WTC11 (cell line): ENCODE measurements around the gene ACVR1. TPM values are rescaled to one million over a fixed set of nuclear protein-coding genes. Genes with fewer than 3 reads are reported as not detected.

Experiments
- ATAC-seq: fragments of 200-7000 bp; cut with Tn5 transposase; 2 replicates; pipeline ENCODE4 v1.10.0; 2021; ENCODE audit warnings: mild to moderate bottlenecking, moderate library complexity
- CTCF ChIA-PET: fragments of 300-600 bp; sonication (Branson Sonifier 250); formaldehyde crosslinking; loops from one replicate; lab custom pipeline; 2021; ENCODE audit warnings: antibody characterized with exemption; lab: Charles Lee
- POLR2A ChIA-PET: fragments of 350-600 bp; sonication (Branson Sonifier 250); formaldehyde crosslinking; loops from one replicate; lab custom pipeline; 2021; ENCODE audit warnings: antibody characterized with exemption; lab: Charles Lee
- DNase-seq: peaks from one replicate; pipeline ENCODE4 v3.0.0; 2021; ENCODE audit warnings: low spot score
- H3K27ac Mint-ChIP-seq: 2 replicates; pipeline ENCODE4 v1.8.0; 2021; ENCODE audit warnings: mixed read lengths
- H3K27me3 Mint-ChIP-seq: 2 replicates; pipeline ENCODE4 v1.8.0; 2021; ENCODE audit warnings: low read depth, mild to moderate bottlenecking, moderate library complexity, mixed read lengths
- H3K36me3 Mint-ChIP-seq: 2 replicates; pipeline ENCODE4 v1.8.0; 2021; ENCODE audit warnings: mixed read lengths
- H3K4me1 Mint-ChIP-seq: 2 replicates; pipeline ENCODE4 v1.8.0; 2022; ENCODE audit warnings: mixed read lengths
- H3K4me3 Mint-ChIP-seq: 2 replicates; pipeline ENCODE4 v1.8.0; 2021; ENCODE audit warnings: mild to moderate bottlenecking, moderate library complexity, mixed read lengths
- H3K9me3 Mint-ChIP-seq: 2 replicates; pipeline ENCODE4 v1.8.0; 2021; ENCODE audit warnings: mixed read lengths
- FOXK1 ChIP-seq: sonication (generic); formaldehyde crosslinking; IDR thresholded peaks from 2 replicates; pipeline ENCODE4 v1.8.0; 2022; ENCODE audit warnings: mild to moderate bottlenecking, moderate library complexity, missing genetic modification reagents
- GABPB1 ChIP-seq: sonication (generic); formaldehyde crosslinking; IDR thresholded peaks from 2 replicates; pipeline ENCODE4 v1.8.1; 2023; ENCODE audit warnings: mild to moderate bottlenecking, missing genetic modification reagents
- GTF2I ChIP-seq: fragments of 250-450 bp; sonication (Bioruptor Pico); conservative IDR thresholded peaks from 2 replicates; pipeline ENCODE4 v1.4.0; 2021; ENCODE audit warnings: mild to moderate bottlenecking
- IRF2 ChIP-seq: sonication (generic); formaldehyde crosslinking; IDR thresholded peaks from 2 replicates; pipeline ENCODE4 v1.8.0; 2022; ENCODE audit warnings: low read depth, missing genetic modification reagents, borderline replicate concordance
- JUN ChIP-seq: sonication (generic); formaldehyde crosslinking; IDR thresholded peaks from 2 replicates; pipeline ENCODE4 v1.8.0; 2023; ENCODE audit warnings: mild to moderate bottlenecking, missing genetic modification reagents
- NR1H2 ChIP-seq: sonication (generic); formaldehyde crosslinking; IDR thresholded peaks from 2 replicates; pipeline ENCODE4 v1.9.0; 2021; ENCODE audit warnings: mild to moderate bottlenecking, moderate library complexity, missing genetic modification reagents
- OVOL2 ChIP-seq: fragments of 250-450 bp; sonication (Bioruptor Pico); IDR thresholded peaks from 2 replicates; pipeline ENCODE4 v1.9.0; 2021; ENCODE audit warnings: mild to moderate bottlenecking, borderline replicate concordance
- RORB ChIP-seq: fragments of 250-450 bp; sonication (Bioruptor Pico); IDR thresholded peaks from 2 replicates; pipeline ENCODE4 v1.9.0; 2021; ENCODE audit warnings: mild to moderate bottlenecking
- SMAD4 ChIP-seq: sonication (generic); formaldehyde crosslinking; IDR thresholded peaks from 2 replicates; pipeline ENCODE4 v1.8.0; 2022; ENCODE audit warnings: mild to moderate bottlenecking, missing genetic modification reagents
- ZNF138 ChIP-seq: sonication (generic); formaldehyde crosslinking; conservative IDR thresholded peaks from 2 replicates; pipeline ENCODE4 v1.8.1; 2022; ENCODE audit warnings: mild to moderate bottlenecking, moderate library complexity, missing genetic modification reagents
- ZNF396 ChIP-seq: fragments of 250-450 bp; sonication (Bioruptor Pico); IDR thresholded peaks from 2 replicates; pipeline ENCODE4 v1.8.0; 2021; ENCODE audit warnings: mild to moderate bottlenecking, moderate library complexity, borderline replicate concordance
- total RNA-seq: library from RNA; stranded (reverse); gene quantifications from 3 replicates; pipeline ENCODE4 v1.2.3, GENCODE V29; 2021
- TF ChIP-seq, protein P1 (sequence below): sonication (generic); formaldehyde crosslinking; IDR thresholded peaks from 2 replicates; pipeline ENCODE4 v1.8.1; 2023; ENCODE audit warnings: mild to moderate bottlenecking, missing genetic modification reagents
- TF ChIP-seq, protein P2 (sequence below): sonication (generic); formaldehyde crosslinking; IDR thresholded peaks from 2 replicates; pipeline ENCODE4 v1.8.0; 2023; ENCODE audit warnings: mild to moderate bottlenecking, missing genetic modification reagents
- TF ChIP-seq, protein P3 (sequence below): sonication (generic); formaldehyde crosslinking; conservative IDR thresholded peaks from 2 replicates; pipeline ENCODE4 v1.8.1; 2022; ENCODE audit warnings: mild to moderate bottlenecking, missing genetic modification reagents
- TF ChIP-seq, protein P4 (sequence below): sonication (generic); formaldehyde crosslinking; IDR thresholded peaks from 2 replicates; pipeline ENCODE4 v1.8.1; 2023; ENCODE audit warnings: mild to moderate bottlenecking, missing genetic modification reagents, borderline replicate concordance
- TF ChIP-seq, protein P5 (sequence below): sonication (generic); formaldehyde crosslinking; IDR thresholded peaks from 2 replicates; pipeline ENCODE4 v1.8.1; 2023; ENCODE audit warnings: mild to moderate bottlenecking, moderate library complexity, missing genetic modification reagents
- TF ChIP-seq, protein P6 (sequence below): sonication (generic); formaldehyde crosslinking; IDR thresholded peaks from 2 replicates; pipeline ENCODE4 v1.8.1; 2023; ENCODE audit warnings: mild to moderate bottlenecking, missing genetic modification reagents, moderate library complexity
- TF ChIP-seq, protein P7 (sequence below): sonication (generic); formaldehyde crosslinking; IDR thresholded peaks from 2 replicates; pipeline ENCODE4 v1.8.0; 2023; ENCODE audit warnings: missing genetic modification reagents

ACVR1 gene
- total RNA-seq, 1 experiment from 2014 or later, result 19.2 TPM

DNA sequence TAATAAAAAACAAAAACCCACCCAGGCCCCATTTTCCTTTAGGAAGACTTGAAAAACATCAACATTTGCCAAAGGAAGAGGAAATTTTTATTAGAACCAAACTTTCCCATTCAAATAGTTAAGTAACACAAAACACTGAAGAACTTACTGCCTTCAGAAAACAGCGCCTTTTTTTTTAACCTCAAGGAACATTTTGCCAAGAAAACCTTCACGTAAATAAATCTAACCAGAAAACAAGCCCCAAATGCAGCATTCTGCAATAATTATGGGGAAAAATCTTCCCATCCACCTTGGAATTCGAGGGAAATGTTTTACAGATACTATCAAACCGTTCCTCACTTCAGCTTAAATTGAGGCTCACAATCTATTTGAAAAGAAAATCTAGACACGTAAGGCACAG is 56.4 kb downstream of the ACVR1 start (continued):
- TF ChIP-seq, protein P1, sequence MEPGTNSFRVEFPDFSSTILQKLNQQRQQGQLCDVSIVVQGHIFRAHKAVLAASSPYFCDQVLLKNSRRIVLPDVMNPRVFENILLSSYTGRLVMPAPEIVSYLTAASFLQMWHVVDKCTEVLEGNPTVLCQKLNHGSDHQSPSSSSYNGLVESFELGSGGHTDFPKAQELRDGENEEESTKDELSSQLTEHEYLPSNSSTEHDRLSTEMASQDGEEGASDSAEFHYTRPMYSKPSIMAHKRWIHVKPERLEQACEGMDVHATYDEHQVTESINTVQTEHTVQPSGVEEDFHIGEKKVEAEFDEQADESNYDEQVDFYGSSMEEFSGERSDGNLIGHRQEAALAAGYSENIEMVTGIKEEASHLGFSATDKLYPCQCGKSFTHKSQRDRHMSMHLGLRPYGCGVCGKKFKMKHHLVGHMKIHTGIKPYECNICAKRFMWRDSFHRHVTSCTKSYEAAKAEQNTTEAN, result no peak
- no peak for TF ChIP-seq GABPB1 (CRISPR knock-in tag)
- TF ChIP-seq, protein P2, sequence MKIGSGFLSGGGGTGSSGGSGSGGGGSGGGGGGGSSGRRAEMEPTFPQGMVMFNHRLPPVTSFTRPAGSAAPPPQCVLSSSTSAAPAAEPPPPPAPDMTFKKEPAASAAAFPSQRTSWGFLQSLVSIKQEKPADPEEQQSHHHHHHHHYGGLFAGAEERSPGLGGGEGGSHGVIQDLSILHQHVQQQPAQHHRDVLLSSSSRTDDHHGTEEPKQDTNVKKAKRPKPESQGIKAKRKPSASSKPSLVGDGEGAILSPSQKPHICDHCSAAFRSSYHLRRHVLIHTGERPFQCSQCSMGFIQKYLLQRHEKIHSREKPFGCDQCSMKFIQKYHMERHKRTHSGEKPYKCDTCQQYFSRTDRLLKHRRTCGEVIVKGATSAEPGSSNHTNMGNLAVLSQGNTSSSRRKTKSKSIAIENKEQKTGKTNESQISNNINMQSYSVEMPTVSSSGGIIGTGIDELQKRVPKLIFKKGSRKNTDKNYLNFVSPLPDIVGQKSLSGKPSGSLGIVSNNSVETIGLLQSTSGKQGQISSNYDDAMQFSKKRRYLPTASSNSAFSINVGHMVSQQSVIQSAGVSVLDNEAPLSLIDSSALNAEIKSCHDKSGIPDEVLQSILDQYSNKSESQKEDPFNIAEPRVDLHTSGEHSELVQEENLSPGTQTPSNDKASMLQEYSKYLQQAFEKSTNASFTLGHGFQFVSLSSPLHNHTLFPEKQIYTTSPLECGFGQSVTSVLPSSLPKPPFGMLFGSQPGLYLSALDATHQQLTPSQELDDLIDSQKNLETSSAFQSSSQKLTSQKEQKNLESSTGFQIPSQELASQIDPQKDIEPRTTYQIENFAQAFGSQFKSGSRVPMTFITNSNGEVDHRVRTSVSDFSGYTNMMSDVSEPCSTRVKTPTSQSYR (CRISPR knock-in tag), result no peak

DNA sequence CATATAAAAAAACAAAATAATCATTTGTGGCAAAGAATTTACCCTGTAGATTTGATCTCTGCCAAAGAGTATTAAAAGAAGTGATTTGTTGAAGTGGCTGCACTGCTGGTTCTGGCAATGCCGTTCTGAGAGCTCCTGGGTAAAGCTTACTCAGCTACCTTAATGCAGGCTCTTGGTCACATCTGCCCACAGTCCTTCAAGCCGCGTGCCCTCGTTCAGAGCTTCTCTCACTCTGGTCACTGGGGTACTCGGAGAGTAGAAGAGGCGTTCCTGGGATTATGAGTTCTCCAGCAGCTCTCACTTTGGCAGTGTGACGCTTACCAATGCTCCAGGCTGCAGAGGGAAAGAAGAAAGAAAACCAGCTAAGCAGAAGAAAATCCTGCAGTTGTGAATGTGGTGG is 57.9 kb downstream of the ACVR1 start:
- TF ChIP-seq, protein P1, result no peak
- TF ChIP-seq, protein P3, sequence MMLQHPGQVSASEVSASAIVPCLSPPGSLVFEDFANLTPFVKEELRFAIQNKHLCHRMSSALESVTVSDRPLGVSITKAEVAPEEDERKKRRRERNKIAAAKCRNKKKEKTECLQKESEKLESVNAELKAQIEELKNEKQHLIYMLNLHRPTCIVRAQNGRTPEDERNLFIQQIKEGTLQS (CRISPR knock-in tag), result no peak
- TF ChIP-seq RORB (CRISPR knock-in tag) (no peak), NR1H2 (no peak), FOXK1 (CRISPR knock-in tag) (no peak), IRF2 (CRISPR knock-in tag) (no peak), ZNF396 (CRISPR knock-in tag) (no peak), OVOL2 (no peak), ZNF138 (no peak), SMAD4 (CRISPR knock-in tag) (no peak), JUN (CRISPR knock-in tag) (no peak), GTF2I (CRISPR knock-in tag) (no peak)
- TF ChIP-seq, protein P4, sequence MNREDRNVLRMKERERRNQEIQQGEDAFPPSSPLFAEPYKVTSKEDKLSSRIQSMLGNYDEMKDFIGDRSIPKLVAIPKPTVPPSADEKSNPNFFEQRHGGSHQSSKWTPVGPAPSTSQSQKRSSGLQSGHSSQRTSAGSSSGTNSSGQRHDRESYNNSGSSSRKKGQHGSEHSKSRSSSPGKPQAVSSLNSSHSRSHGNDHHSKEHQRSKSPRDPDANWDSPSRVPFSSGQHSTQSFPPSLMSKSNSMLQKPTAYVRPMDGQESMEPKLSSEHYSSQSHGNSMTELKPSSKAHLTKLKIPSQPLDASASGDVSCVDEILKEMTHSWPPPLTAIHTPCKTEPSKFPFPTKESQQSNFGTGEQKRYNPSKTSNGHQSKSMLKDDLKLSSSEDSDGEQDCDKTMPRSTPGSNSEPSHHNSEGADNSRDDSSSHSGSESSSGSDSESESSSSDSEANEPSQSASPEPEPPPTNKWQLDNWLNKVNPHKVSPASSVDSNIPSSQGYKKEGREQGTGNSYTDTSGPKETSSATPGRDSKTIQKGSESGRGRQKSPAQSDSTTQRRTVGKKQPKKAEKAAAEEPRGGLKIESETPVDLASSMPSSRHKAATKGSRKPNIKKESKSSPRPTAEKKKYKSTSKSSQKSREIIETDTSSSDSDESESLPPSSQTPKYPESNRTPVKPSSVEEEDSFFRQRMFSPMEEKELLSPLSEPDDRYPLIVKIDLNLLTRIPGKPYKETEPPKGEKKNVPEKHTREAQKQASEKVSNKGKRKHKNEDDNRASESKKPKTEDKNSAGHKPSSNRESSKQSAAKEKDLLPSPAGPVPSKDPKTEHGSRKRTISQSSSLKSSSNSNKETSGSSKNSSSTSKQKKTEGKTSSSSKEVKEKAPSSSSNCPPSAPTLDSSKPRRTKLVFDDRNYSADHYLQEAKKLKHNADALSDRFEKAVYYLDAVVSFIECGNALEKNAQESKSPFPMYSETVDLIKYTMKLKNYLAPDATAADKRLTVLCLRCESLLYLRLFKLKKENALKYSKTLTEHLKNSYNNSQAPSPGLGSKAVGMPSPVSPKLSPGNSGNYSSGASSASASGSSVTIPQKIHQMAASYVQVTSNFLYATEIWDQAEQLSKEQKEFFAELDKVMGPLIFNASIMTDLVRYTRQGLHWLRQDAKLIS (CRISPR knock-in tag), result no peak
- TF ChIP-seq, protein P5, sequence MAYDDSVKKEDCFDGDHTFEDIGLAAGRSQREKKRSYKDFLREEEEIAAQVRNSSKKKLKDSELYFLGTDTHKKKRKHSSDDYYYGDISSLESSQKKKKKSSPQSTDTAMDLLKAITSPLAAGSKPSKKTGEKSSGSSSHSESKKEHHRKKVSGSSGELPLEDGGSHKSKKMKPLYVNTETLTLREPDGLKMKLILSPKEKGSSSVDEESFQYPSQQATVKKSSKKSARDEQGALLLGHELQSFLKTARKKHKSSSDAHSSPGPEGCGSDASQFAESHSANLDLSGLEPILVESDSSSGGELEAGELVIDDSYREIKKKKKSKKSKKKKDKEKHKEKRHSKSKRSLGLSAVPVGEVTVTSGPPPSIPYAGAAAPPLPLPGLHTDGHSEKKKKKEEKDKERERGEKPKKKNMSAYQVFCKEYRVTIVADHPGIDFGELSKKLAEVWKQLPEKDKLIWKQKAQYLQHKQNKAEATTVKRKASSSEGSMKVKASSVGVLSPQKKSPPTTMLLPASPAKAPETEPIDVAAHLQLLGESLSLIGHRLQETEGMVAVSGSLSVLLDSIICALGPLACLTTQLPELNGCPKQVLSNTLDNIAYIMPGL, result no peak
- TF ChIP-seq, protein P6, sequence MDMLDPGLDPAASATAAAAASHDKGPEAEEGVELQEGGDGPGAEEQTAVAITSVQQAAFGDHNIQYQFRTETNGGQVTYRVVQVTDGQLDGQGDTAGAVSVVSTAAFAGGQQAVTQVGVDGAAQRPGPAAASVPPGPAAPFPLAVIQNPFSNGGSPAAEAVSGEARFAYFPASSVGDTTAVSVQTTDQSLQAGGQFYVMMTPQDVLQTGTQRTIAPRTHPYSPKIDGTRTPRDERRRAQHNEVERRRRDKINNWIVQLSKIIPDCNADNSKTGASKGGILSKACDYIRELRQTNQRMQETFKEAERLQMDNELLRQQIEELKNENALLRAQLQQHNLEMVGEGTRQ (CRISPR knock-in tag), result no peak
- TF ChIP-seq, protein P7, sequence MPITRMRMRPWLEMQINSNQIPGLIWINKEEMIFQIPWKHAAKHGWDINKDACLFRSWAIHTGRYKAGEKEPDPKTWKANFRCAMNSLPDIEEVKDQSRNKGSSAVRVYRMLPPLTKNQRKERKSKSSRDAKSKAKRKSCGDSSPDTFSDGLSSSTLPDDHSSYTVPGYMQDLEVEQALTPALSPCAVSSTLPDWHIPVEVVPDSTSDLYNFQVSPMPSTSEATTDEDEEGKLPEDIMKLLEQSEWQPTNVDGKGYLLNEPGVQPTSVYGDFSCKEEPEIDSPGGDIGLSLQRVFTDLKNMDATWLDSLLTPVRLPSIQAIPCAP (CRISPR knock-in tag), result no peak
- H3K4me1 Mint-ChIP-seq, result no peaks in the 10 kb centered on the region
- H3K9me3 Mint-ChIP-seq, result no peaks in the 10 kb centered on the region
- CTCF ChIA-PET, result interaction anchor here (1.2 kb wide), 1 partner anchor 28 kb away, joined by 3 read pairs; no protein-coding TSS in a partner anchor
- H3K27ac Mint-ChIP-seq, result peak overlapping the region; percentile 50; the same call in 1 of the 2 replicates
- no peaks in the 10 kb centered on the region for H3K27me3 Mint-ChIP-seq
- ATAC-seq (no peak), DNase-seq (no peak)
- peaks cover 20% of the 10 kb centered on the region for H3K36me3 Mint-ChIP-seq
- H3K4me3 Mint-ChIP-seq, result no peak overlapping the region
- POLR2A ChIA-PET, result no interaction called here
